Measurements from ENCODE around the gene LPP. TPM values are rescaled to one million over a fixed set of nuclear protein-coding genes. Genes with fewer than 3 reads are reported as not detected.

Gene LPP
- polyA plus RNA-seq, 1 donor (not counting 4 experiments of a cell fraction or from before 2014, with no cell fraction given) = 16.0 TPM

DNA sequence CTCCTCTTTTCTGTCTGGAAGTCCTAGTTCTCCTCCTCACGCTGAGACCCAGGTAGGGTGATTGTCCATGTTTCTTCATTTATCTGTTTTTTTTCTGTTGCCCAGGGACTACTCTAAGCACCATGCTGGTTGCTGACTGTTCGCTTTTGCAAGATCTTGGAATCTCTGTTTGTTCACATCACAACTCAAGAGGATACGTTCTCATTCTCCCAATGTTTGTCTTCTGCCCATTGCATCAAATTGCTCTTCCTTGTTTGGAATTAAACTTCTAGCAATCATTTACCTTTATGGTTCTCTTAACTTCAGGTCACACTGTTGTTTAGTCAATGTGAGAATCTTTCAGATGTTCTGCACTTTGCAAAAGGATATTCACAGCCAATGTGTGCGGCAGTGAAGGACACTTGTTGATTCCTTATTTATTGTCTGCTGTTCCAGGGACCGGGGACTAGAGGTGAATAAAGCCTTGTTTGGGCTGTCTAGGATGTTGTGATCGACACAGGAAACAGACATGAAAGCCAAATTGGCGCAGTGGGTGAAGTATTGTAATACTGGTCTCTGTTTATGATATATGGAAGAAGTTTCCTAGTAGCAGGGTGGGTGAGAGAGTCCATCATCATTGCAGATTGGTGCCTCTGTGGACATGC lies 24.5 kb downstream of the LPP start:
- no peaks in the 10 kb centered on the region for H3K9me3 ChIP-seq (ENCODE audit: control insufficient read depth, low read depth, low read length)
- FAIRE-seq = no peak
- H3K4me2 ChIP-seq (ENCODE audit: control insufficient read depth, extremely low read depth, insufficient read depth, low read depth, low read length) = no peak overlapping the region
- no peak overlapping the region for H3K27ac ChIP-seq (ENCODE audit: control insufficient read depth, insufficient read depth, low read length)
- H3K36me3 ChIP-seq (ENCODE audit: control insufficient read depth in 2 of 2, extremely low read depth in 1 of 2, insufficient read depth in 2 of 2, low read length in 2 of 2) = peaks cover 3 to 7% of the 10 kb centered on the region in 2 experiments
- TF ChIP-seq, protein P1, sequence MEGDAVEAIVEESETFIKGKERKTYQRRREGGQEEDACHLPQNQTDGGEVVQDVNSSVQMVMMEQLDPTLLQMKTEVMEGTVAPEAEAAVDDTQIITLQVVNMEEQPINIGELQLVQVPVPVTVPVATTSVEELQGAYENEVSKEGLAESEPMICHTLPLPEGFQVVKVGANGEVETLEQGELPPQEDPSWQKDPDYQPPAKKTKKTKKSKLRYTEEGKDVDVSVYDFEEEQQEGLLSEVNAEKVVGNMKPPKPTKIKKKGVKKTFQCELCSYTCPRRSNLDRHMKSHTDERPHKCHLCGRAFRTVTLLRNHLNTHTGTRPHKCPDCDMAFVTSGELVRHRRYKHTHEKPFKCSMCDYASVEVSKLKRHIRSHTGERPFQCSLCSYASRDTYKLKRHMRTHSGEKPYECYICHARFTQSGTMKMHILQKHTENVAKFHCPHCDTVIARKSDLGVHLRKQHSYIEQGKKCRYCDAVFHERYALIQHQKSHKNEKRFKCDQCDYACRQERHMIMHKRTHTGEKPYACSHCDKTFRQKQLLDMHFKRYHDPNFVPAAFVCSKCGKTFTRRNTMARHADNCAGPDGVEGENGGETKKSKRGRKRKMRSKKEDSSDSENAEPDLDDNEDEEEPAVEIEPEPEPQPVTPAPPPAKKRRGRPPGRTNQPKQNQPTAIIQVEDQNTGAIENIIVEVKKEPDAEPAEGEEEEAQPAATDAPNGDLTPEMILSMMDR (optimal IDR thresholded peaks at IDR 0.05 in 1 of 3, IDR thresholded peaks at IDR 0.05 in 1 of 3, conservative IDR thresholded peaks at IDR 0.05 in 1 of 3; ENCODE audit: extremely low read depth in 1 of 3, insufficient read depth in 2 of 3, low read length in 3 of 3) = no peak
- TF ChIP-seq EZH2 (IDR thresholded peaks at IDR 0.05; ENCODE audit: low read length) = no peak
- H3K79me2 ChIP-seq (ENCODE audit: control insufficient read depth, insufficient read depth, low read length) = peaks cover 58% of the 10 kb centered on the region
- H3K27me3 ChIP-seq (ENCODE audit: control insufficient read depth, extremely low read depth, insufficient read depth, low read length) = no peaks in the 10 kb centered on the region
- no peak overlapping the region for H3K9ac ChIP-seq (ENCODE audit: control insufficient read depth, extremely low read depth, insufficient read depth, low read length)
- dilution Hi-C loops (cut with MboI; ENCODE audit: extremely low pct_ligation_motif_present, low sequenced_read_pairs) = no loop called here
- H2AFZ ChIP-seq (ENCODE audit: control insufficient read depth, low read length) = no peak overlapping the region
- H4K20me1 ChIP-seq (ENCODE audit: control insufficient read depth, extremely low read depth, insufficient read depth, low read length) = no peaks in the 10 kb centered on the region
- no peak for DNase-seq (ENCODE audit: low read depth, low spot score)
- no peaks in the 10 kb centered on the region for H3K9me1 ChIP-seq (ENCODE audit: control insufficient read depth, extremely low read depth, insufficient read depth, low read length)
- no peak overlapping the region for H3K4me3 ChIP-seq (ENCODE audit: control insufficient read depth in 2 of 3, extremely low read depth in 1 of 3, insufficient read depth in 2 of 3, low read depth in 1 of 3, low read length in 3 of 3)
- H3K4me1 ChIP-seq (ENCODE audit: control insufficient read depth, extremely low read depth, insufficient read depth, low read length) = no peaks in the 10 kb centered on the region

DNA sequence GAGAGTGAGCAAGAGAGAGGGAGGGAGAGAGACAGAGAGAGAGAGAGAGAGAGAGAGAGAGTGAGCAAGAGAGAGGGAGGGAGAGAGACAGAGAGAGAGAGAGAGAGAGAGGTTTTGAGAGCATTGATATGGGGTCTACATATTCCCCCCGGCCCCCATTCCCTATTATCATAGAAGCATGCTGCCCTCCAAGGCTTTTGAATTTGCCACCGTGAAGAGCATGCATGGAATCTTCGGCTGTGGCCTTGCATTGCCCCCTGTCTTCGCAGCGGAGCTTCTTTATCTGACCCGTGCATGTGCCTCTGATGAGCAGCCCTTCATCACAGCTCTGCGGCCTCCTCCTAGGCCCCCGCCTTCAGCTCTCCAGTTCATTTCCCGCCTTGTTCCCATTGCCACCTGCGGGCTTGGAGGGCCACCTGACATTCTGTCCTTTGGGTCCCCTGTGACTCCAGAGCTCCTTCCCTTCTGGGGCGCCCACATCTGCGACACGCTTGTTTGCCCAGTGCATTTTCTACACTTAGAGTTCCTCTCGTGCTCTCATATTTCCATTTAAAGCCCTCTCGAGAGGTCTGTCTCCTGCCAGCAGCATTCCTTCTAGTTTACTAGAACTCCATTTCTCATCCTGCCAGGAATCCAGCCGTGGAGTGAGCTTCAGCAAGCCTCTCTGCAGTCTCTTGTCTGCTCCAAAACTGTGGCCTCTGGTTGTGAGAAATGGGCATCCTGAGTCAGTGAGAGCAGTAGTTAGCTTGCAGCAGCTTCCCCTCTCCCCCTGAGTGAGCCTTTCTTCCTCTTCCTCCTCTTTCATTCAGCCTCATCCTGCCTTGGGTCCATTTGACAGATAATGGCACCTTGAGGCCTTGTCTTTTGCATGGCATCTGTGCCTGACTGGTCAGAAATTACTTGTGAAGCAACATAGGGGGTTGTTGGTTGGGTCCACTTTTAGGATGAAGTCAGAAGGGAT lies 25.3 kb downstream of the LPP start:
- Histone ChIP-seq H3K79me2 (ENCODE audit: control insufficient read depth, insufficient read depth, low read length) (peaks cover 57% of the 10 kb centered on the region), H3K36me3 (ENCODE audit: control insufficient read depth in 2 of 2, extremely low read depth in 1 of 2, insufficient read depth in 2 of 2, low read length in 2 of 2) (peaks cover 3 to 7% of the 10 kb centered on the region in 2 experiments), H4K20me1 (ENCODE audit: control insufficient read depth, extremely low read depth, insufficient read depth, low read length) (no peaks in the 10 kb centered on the region), H3K9ac (ENCODE audit: control insufficient read depth, extremely low read depth, insufficient read depth, low read length) (no peak overlapping the region), H3K27me3 (ENCODE audit: control insufficient read depth, extremely low read depth, insufficient read depth, low read length) (no peaks in the 10 kb centered on the region), H2AFZ (ENCODE audit: control insufficient read depth, low read length) (no peak overlapping the region), H3K27ac (ENCODE audit: control insufficient read depth, insufficient read depth, low read length) (no peak overlapping the region), H3K9me1 (ENCODE audit: control insufficient read depth, extremely low read depth, insufficient read depth, low read length) (no peaks in the 10 kb centered on the region), H3K4me3 (ENCODE audit: control insufficient read depth in 2 of 3, extremely low read depth in 1 of 3, insufficient read depth in 2 of 3, low read depth in 1 of 3, low read length in 3 of 3) (no peak overlapping the region), H3K9me3 (ENCODE audit: control insufficient read depth, low read depth, low read length) (no peaks in the 10 kb centered on the region), H3K4me1 (ENCODE audit: control insufficient read depth, extremely low read depth, insufficient read depth, low read length) (no peaks in the 10 kb centered on the region), H3K4me2 (ENCODE audit: control insufficient read depth, extremely low read depth, insufficient read depth, low read depth, low read length) (no peak overlapping the region)
- no peak for DNase-seq (ENCODE audit: low read depth, low spot score)
- TF ChIP-seq, protein P1 (optimal IDR thresholded peaks at IDR 0.05 in 1 of 3, IDR thresholded peaks at IDR 0.05 in 1 of 3, conservative IDR thresholded peaks at IDR 0.05 in 1 of 3; ENCODE audit: extremely low read depth in 1 of 3, insufficient read depth in 2 of 3, low read length in 3 of 3) = no peak
- no peak for TF ChIP-seq EZH2 (IDR thresholded peaks at IDR 0.05; ENCODE audit: low read length)
- no peak for FAIRE-seq
- dilution Hi-C loops (cut with MboI; ENCODE audit: extremely low pct_ligation_motif_present, low sequenced_read_pairs) = no loop called here

Measured in keratinocyte (primary cell).